IPS-18a (cell line): Measurements from ENCODE around the gene AKT1.
"Not testable (repeated sequence)": the region's sequence is repeated elsewhere in the genome, so short reads cannot be mapped to it uniquely, and the experiment has no call there.

ENCODE experiments used
- H3K27ac ChIP-seq: one replicate; pipeline ENCODE4 v1.5.1; 2013; ENCODE audit warnings: low read length
- H3K27me3 ChIP-seq: one replicate; pipeline ENCODE4 v1.6.1; 2013; ENCODE audit warnings: mild to moderate bottlenecking, low read length; ENCODE audit not compliant: control insufficient read depth, insufficient read depth
- H3K36me3 ChIP-seq: one replicate; pipeline ENCODE4 v1.6.1; 2013; ENCODE audit warnings: low read depth, low read length; ENCODE audit not compliant: control insufficient read depth
- H3K4me1 ChIP-seq: one replicate; pipeline ENCODE4 v1.6.1; 2013; ENCODE audit warnings: low read depth, low read length; ENCODE audit not compliant: control insufficient read depth
- H3K4me3 ChIP-seq: one replicate; pipeline ENCODE4 v1.5.1; 2013; ENCODE audit warnings: low read length
- H3K9ac ChIP-seq: one replicate; pipeline ENCODE4 v1.6.1; 2013; ENCODE audit warnings: mild to moderate bottlenecking, low read length, moderate library complexity
- H3K9me3 ChIP-seq: one replicate; pipeline ENCODE4 v1.6.1; 2013; ENCODE audit warnings: low read depth, low read length; ENCODE audit not compliant: control insufficient read depth

The AKT1 gene

GRCh38 chr14:104751539-104752422 lies 43.8 kb downstream of the AKT1 start:
- Histone ChIP-seq H3K27me3 (no peaks in the 10 kb centered on the region), H3K36me3 (peaks cover 17% of the 10 kb centered on the region), H3K9me3 (no peaks in the 10 kb centered on the region), H3K4me1 (peaks cover 13% of the 10 kb centered on the region), H3K4me3 (peak overlapping the region; percentile 72), H3K27ac (peak overlapping the region; percentile 75), H3K9ac (peak overlapping the region; percentile 69)

DNA sequence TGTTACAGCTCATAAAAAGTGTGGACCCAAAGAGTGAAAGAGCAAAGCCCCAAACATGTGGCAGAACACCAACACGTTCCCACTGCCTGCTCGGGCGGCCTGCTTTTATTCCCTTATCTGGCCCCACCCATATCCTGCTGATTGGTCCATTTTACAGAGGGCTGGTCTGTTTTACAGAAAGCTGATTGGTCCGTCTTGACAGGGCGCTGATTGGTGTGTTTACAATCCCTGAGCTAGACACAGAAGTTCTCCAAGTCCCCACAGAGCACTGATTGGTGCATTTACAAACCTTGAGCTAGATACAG lies 44.8 kb downstream of the AKT1 start:
- H3K36me3 ChIP-seq, H3K27me3 ChIP-seq, H3K9ac ChIP-seq, H3K9me3 ChIP-seq, H3K27ac ChIP-seq, H3K4me3 ChIP-seq: not testable (repeated sequence)
- peaks cover 13% of the 10 kb centered on the region for H3K4me1 ChIP-seq

GRCh38 chr14:104750056-104750752 lies 45.3 kb downstream of the AKT1 start:
- Histone ChIP-seq H3K4me1 (peaks cover 13% of the 10 kb centered on the region), H3K27ac (no peak overlapping the region), H3K9me3 (no peaks in the 10 kb centered on the region), H3K4me3 (no peak overlapping the region), H3K36me3 (peaks cover 2% of the 10 kb centered on the region), H3K9ac (no peak overlapping the region), H3K27me3 (no peaks in the 10 kb centered on the region)

- H3K9ac ChIP-seq, result no peak overlapping the region
- no peaks in the 10 kb centered on the region for H3K36me3 ChIP-seq
- no peak overlapping the region for H3K4me3 ChIP-seq
- H3K27ac ChIP-seq, result no peak overlapping the region
- H3K4me1 ChIP-seq, result peaks cover 12% of the 10 kb centered on the region
- H3K9me3 ChIP-seq, result no peaks in the 10 kb centered on the region
- no peaks in the 10 kb centered on the region for H3K27me3 ChIP-seq
Measured at GRCh38 chr14:104749111-104749649, 46.4 kb downstream of the AKT1 start.

- no peak overlapping the region for H3K27ac ChIP-seq
- no peak overlapping the region for H3K9ac ChIP-seq
- no peaks in the 10 kb centered on the region for H3K36me3 ChIP-seq
- H3K27me3 ChIP-seq, result no peaks in the 10 kb centered on the region
- H3K4me1 ChIP-seq, result peaks cover 7% of the 10 kb centered on the region
- no peak overlapping the region for H3K4me3 ChIP-seq
- H3K9me3 ChIP-seq, result no peaks in the 10 kb centered on the region
Measured at GRCh38 chr14:104747876-104748275, 47.7 kb downstream of the AKT1 start.

DNA sequence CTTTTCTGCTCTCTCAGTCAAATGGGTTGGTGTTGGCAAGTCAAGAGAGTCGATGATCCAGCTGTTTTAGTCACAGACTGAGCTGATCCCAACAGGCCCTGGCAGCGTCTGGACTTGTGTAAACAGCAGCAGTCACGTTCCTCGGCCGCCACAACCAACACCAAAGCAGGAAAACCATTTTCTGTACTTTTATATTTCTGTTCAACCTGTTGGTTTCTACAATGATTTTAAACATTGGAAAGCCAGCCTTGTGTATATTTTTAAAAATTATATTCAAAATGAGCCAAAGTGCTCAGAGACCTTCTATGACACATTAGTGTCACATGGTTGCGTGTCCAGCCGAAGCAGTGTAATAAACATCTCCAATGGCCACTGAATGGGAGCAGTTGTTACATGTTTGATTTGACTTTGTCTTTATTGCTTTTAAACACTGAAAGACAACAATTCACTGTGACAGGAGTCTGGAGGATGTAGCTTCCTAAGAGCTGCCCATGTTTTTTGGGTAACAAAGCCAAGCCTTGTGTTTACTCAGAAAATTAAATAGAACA lies 48.5 kb downstream of the AKT1 start:
- Histone ChIP-seq H3K4me1 (peaks cover 7% of the 10 kb centered on the region), H3K9me3 (no peaks in the 10 kb centered on the region), H3K36me3 (no peaks in the 10 kb centered on the region), H3K27ac (no peak overlapping the region), H3K27me3 (no peaks in the 10 kb centered on the region), H3K4me3 (no peak overlapping the region), H3K9ac (no peak overlapping the region)

- H3K27ac ChIP-seq, result no peak overlapping the region
- H3K9me3 ChIP-seq, result no peaks in the 10 kb centered on the region
- H3K27me3 ChIP-seq, result no peaks in the 10 kb centered on the region
- peaks cover 7% of the 10 kb centered on the region for H3K4me1 ChIP-seq
- H3K36me3 ChIP-seq, result no peaks in the 10 kb centered on the region
- H3K4me3 ChIP-seq, result no peak overlapping the region
- no peak overlapping the region for H3K9ac ChIP-seq
Measured at GRCh38 chr14:104746071-104746545, 49.4 kb downstream of the AKT1 start.

- Histone ChIP-seq H3K4me3 (no peak overlapping the region), H3K9me3 (no peaks in the 10 kb centered on the region), H3K4me1 (peaks cover 7% of the 10 kb centered on the region), H3K36me3 (no peaks in the 10 kb centered on the region), H3K9ac (no peak overlapping the region), H3K27ac (no peak overlapping the region), H3K27me3 (no peaks in the 10 kb centered on the region)
Measured at GRCh38 chr14:104745431-104745830, 50.1 kb downstream of the AKT1 start.

GRCh38 chr14:104744484-104744883 lies 51.1 kb downstream of the AKT1 start:
- no peak overlapping the region for H3K27ac ChIP-seq
- H3K36me3 ChIP-seq, result no peaks in the 10 kb centered on the region
- no peak overlapping the region for H3K9ac ChIP-seq
- H3K27me3 ChIP-seq, result no peaks in the 10 kb centered on the region
- no peaks in the 10 kb centered on the region for H3K9me3 ChIP-seq
- H3K4me3 ChIP-seq, result no peak overlapping the region
- H3K4me1 ChIP-seq, result peaks cover 7% of the 10 kb centered on the region

- Histone ChIP-seq H3K9me3 (no peaks in the 10 kb centered on the region), H3K4me1 (peaks cover 2% of the 10 kb centered on the region), H3K27me3 (no peaks in the 10 kb centered on the region), H3K9ac (no peak overlapping the region), H3K36me3 (no peaks in the 10 kb centered on the region), H3K4me3 (no peak overlapping the region), H3K27ac (no peak overlapping the region)
Measured at GRCh38 chr14:104743461-104744380, 51.8 kb downstream of the AKT1 start.
